Fibroblast of lung (primary cell): Measurements from ENCODE around the gene SLC35F4. TPM values are rescaled to one million over a fixed set of nuclear protein-coding genes. Genes with fewer than 3 reads are reported as not detected.

Source experiments
- DNase-seq, 2 donors: peaks; one replicate each; pipeline versions ENCODE4 v3.0.0 to v3.0.0-alpha.2; 2010; ENCODE audit warnings: low read depth in 2 of 2
- H2AFZ ChIP-seq: 2 replicates; pipeline ENCODE4 v1.5.1; 2012; ENCODE audit warnings: low read length, control low read depth, inconsistent platforms
- H3K27ac ChIP-seq: 2 replicates; pipeline ENCODE4 v1.5.1; 2011; ENCODE audit warnings: low read length, control low read depth; ENCODE audit not compliant: insufficient read depth
- H3K27me3 ChIP-seq: 2 replicates; pipeline ENCODE4 v1.5.1; 2011; ENCODE audit warnings: mild to moderate bottlenecking, low read length; ENCODE audit not compliant: control insufficient read depth, insufficient read depth
- H3K36me3 ChIP-seq: 2 replicates; pipeline ENCODE4 v1.5.1; 2011; ENCODE audit warnings: low read length; ENCODE audit not compliant: control insufficient read depth, insufficient read depth
- H3K4me1 ChIP-seq: 2 replicates; pipeline ENCODE4 v1.5.1; 2011; ENCODE audit warnings: low read length; ENCODE audit not compliant: control insufficient read depth, insufficient read depth; ENCODE audit errors: extremely low read depth
- H3K4me2 ChIP-seq: 2 replicates; pipeline ENCODE4 v1.5.1; 2011; ENCODE audit warnings: low read length, control low read depth; ENCODE audit not compliant: insufficient read depth; ENCODE audit errors: extremely low read depth
- H3K4me3 ChIP-seq, 4 experiments: fragments of 200-600 bp in 1 of 4; sonication (generic) in 1 of 4; replicated peaks in 1 of 4; 2 replicates each; pipeline ENCODE4 v1.5.1; 2011 to 2016; ENCODE audit warnings: low read length in 4 of 4, low read depth in 3 of 4, mild to moderate bottlenecking in 3 of 4, control low read depth in 2 of 4, inconsistent platforms in 1 of 4, mixed read lengths in 1 of 4; ENCODE audit not compliant: insufficient read depth in 1 of 4; ENCODE audit errors: control extremely low read depth in 1 of 4
- H3K79me2 ChIP-seq: 2 replicates; pipeline ENCODE4 v1.5.1; 2012; ENCODE audit warnings: mild to moderate bottlenecking, low read length, inconsistent platforms; ENCODE audit not compliant: control insufficient read depth, insufficient read depth
- H3K9ac ChIP-seq: 2 replicates; pipeline ENCODE4 v1.5.1; 2011; ENCODE audit warnings: mild to moderate bottlenecking, low read length, control low read depth; ENCODE audit not compliant: insufficient read depth
- H3K9me3 ChIP-seq: 2 replicates; pipeline ENCODE4 v1.5.1; 2012; ENCODE audit warnings: low read depth, low read length; ENCODE audit not compliant: control insufficient read depth, insufficient read depth
- H4K20me1 ChIP-seq: 2 replicates; pipeline ENCODE4 v1.5.1; 2011; ENCODE audit warnings: low read length; ENCODE audit not compliant: control insufficient read depth, insufficient read depth; ENCODE audit errors: extremely low read depth
- EZH2 ChIP-seq: IDR thresholded peaks from 2 replicates; pipeline ENCODE4 v1.5.1; 2012; ENCODE audit warnings: low read length, control low read depth, mild to moderate bottlenecking; ENCODE audit errors: missing control alignments
- polyA plus RNA-seq, 2 donors: library from polyadenylated mRNA; depleted of rRNA in 1 of 2; stranded (reverse) in 1 of 2; unstranded in 1 of 2; fragments of >200 nt; gene quantifications; 2 replicates each; pipeline ENCODE4 v1.2.1, GENCODE V29; 2011 to 2012; ENCODE audit warnings: missing spikeins in 1 of 2
- total RNA-seq: library from RNA; depleted of rRNA; stranded (reverse); fragments of >200 nt; gene quantifications from 2 replicates; pipeline ENCODE4 v1.2.1, GENCODE V29; 2014
- TF ChIP-seq, protein P1 (sequence below), 2 donors: IDR thresholded peaks in 1 of 2; conservative IDR thresholded peaks in 1 of 2; 1 replicate in 1 of 2; 2 replicates in 1 of 2; pipeline ENCODE4 v1.5.1; 2011 to 2012; ENCODE audit warnings: low read length in 2 of 2, control low read depth in 1 of 2, inconsistent platforms in 1 of 2, low read depth in 1 of 2, mild to moderate bottlenecking in 1 of 2

The SLC35F4 gene
- total and polyA plus RNA-seq, 2 donors (not counting 1 experiment from before 2014, with no cell fraction given) = not detected

DNA sequence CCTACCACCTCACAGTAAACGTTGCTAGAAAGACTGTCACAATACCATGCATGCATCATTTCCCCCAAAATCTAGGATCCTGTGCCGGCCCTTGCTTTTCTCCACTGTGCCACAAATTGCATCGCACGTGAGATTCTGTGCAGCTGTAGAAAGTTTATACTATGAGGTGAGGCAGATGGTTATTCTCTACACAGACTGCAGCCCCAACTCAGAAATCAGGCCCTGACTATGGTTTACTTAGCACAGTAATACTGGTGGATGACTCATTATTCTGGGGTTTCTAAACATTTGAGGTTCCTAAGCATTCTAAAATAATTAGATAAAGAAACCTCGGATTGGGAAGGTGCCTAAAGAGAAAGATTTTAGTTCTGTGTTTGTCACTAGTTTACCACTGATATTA is 208.4 kb downstream of the SLC35F4 start:
- Histone ChIP-seq H3K9me3 (no peaks in the 10 kb centered on the region), H4K20me1 (no peaks in the 10 kb centered on the region), H3K36me3 (no peaks in the 10 kb centered on the region), H3K27ac (no peak overlapping the region), H3K27me3 (no peaks in the 10 kb centered on the region), H3K4me1 (no peaks in the 10 kb centered on the region), H3K4me2 (no peak overlapping the region), H3K9ac (no peak overlapping the region), H3K79me2 (no peaks in the 10 kb centered on the region), H2AFZ (no peak overlapping the region), H3K4me3 (no peak overlapping the region)
- peak; percentile 17 to 58 for DNase-seq
- no peak for TF ChIP-seq EZH2
- TF ChIP-seq, protein P1, sequence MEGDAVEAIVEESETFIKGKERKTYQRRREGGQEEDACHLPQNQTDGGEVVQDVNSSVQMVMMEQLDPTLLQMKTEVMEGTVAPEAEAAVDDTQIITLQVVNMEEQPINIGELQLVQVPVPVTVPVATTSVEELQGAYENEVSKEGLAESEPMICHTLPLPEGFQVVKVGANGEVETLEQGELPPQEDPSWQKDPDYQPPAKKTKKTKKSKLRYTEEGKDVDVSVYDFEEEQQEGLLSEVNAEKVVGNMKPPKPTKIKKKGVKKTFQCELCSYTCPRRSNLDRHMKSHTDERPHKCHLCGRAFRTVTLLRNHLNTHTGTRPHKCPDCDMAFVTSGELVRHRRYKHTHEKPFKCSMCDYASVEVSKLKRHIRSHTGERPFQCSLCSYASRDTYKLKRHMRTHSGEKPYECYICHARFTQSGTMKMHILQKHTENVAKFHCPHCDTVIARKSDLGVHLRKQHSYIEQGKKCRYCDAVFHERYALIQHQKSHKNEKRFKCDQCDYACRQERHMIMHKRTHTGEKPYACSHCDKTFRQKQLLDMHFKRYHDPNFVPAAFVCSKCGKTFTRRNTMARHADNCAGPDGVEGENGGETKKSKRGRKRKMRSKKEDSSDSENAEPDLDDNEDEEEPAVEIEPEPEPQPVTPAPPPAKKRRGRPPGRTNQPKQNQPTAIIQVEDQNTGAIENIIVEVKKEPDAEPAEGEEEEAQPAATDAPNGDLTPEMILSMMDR (conservative IDR thresholded peaks at IDR 0.05 in 1 of 2, IDR thresholded peaks at IDR 0.05 in 1 of 2; ENCODE audit: low read depth in 1 of 2, low read length in 2 of 2) = no peak

DNA sequence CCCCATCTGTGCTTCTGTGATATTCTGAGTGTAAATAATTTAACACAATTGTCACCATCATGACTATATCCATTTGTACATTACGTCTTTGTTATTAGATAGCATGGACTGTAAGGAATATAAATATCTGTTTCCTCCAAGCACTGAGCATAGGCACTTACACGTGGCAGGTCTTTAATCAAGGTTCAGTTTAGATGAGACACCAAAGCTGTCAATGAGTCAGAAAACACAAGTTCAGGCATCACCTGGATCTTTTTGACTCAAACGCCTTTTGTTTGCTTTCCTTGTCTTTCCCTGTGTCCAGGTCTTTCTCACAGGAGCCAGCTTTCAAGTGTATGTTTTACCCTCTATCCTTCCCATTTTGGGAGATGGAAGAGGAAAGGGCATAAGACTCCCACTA is 209.0 kb downstream of the SLC35F4 start:
- H3K4me3 ChIP-seq = no peak overlapping the region
- DNase-seq = no peak
- no peaks in the 10 kb centered on the region for H3K79me2 ChIP-seq
- no peaks in the 10 kb centered on the region for H3K4me1 ChIP-seq
- H3K36me3 ChIP-seq = no peaks in the 10 kb centered on the region
- H3K27ac ChIP-seq = no peak overlapping the region
- TF ChIP-seq, protein P1 (conservative IDR thresholded peaks at IDR 0.05 in 1 of 2, IDR thresholded peaks at IDR 0.05 in 1 of 2; ENCODE audit: low read depth in 1 of 2, low read length in 2 of 2) = no peak
- no peak for TF ChIP-seq EZH2
- H2AFZ ChIP-seq = no peak overlapping the region
- H3K27me3 ChIP-seq = no peaks in the 10 kb centered on the region
- no peak overlapping the region for H3K4me2 ChIP-seq
- no peaks in the 10 kb centered on the region for H3K9me3 ChIP-seq
- H4K20me1 ChIP-seq = no peaks in the 10 kb centered on the region
- H3K9ac ChIP-seq = no peak overlapping the region

DNA sequence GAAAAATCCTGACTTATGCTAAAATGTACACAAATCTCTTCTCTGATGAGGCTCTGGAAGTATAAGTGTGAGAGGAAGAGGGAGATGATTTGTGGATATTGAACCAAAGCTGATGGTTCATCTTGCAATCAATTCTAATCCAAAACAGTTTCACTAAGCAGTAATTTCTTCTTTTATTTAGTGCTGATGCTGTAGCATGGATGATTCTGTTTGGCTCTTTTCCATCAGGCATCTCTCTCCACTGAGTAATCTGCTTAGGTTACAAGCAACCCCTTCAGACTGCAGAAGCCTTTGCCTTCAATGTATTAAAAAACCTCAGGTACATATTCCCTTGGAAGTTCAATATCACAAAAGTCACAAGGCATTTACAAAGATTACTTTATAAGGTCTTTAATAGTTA is 213.1 kb downstream of the SLC35F4 start:
- TF ChIP-seq, protein P1 (conservative IDR thresholded peaks at IDR 0.05 in 1 of 2, IDR thresholded peaks at IDR 0.05 in 1 of 2; ENCODE audit: low read depth in 1 of 2, low read length in 2 of 2) = no peak
- TF ChIP-seq EZH2 = no peak
- H3K27ac ChIP-seq = no peak overlapping the region
- H4K20me1 ChIP-seq = no peaks in the 10 kb centered on the region
- H3K79me2 ChIP-seq = no peaks in the 10 kb centered on the region
- no peak overlapping the region for H3K9ac ChIP-seq
- H3K9me3 ChIP-seq = no peaks in the 10 kb centered on the region
- DNase-seq = no peak
- H3K36me3 ChIP-seq = no peaks in the 10 kb centered on the region
- H3K4me2 ChIP-seq = no peak overlapping the region
- H2AFZ ChIP-seq = no peak overlapping the region
- H3K4me3 ChIP-seq = no peak overlapping the region
- H3K27me3 ChIP-seq = no peaks in the 10 kb centered on the region
- no peaks in the 10 kb centered on the region for H3K4me1 ChIP-seq
